SKM-1 (cell line): ENCODE data around the gene RAD51C.
"Not testable (repeated sequence)": the region's sequence is repeated elsewhere in the genome, so short reads cannot be mapped to it uniquely, and the experiment has no call there.

ENCODE experiments used
- DNase-seq: peaks from one replicate; lab custom pipeline; 2025; ENCODE audit not compliant: unreplicated experiment; lab: John Stamatoyannopoulos, UW

Gene RAD51C

GRCh38 chr17:58692239-58693055 lies at the start of gene RAD51C:
TSS of gene RAD51C (plus strand) at chr17:58692602. CDS start at chr17:58692644, 42 bp downstream.
- peak; percentile 82 for DNase-seq

- no peak for DNase-seq
Measured at GRCh38 chr17:58643147-58643546, 49.3 kb upstream of the RAD51C start.

- no peak for DNase-seq
Measured at GRCh38 chr17:58648236-58648635, 44.2 kb upstream of the RAD51C start.

- not testable (repeated sequence) for DNase-seq
Measured at GRCh38 chr17:58657962-58658803, 34.2 kb upstream of the RAD51C start.

- peak; percentile 88 for DNase-seq
Measured at GRCh38 chr17:58658804-58659713, 33.3 kb upstream of the RAD51C start.

GRCh38 chr17:58659714-58660084 lies 32.7 kb upstream of the RAD51C start:
- not testable (repeated sequence) for DNase-seq

- no peak for DNase-seq
Measured at GRCh38 chr17:58660621-58661020, 31.8 kb upstream of the RAD51C start.

- DNase-seq = no peak
Measured at GRCh38 chr17:58661499-58661898, 30.9 kb upstream of the RAD51C start.

- no peak for DNase-seq
Measured at GRCh38 chr17:58664302-58664701, 28.1 kb upstream of the RAD51C start.

- DNase-seq = no peak
Measured at GRCh38 chr17:58665946-58666857, 26.2 kb upstream of the RAD51C start.

GRCh38 chr17:58666858-58667267 lies 25.5 kb upstream of the RAD51C start:
- no peak for DNase-seq

- DNase-seq = no peak
Measured at GRCh38 chr17:58667934-58668597, 24.3 kb upstream of the RAD51C start.

- no peak for DNase-seq
Measured at GRCh38 chr17:58668598-58668935, 23.8 kb upstream of the RAD51C start.

GRCh38 chr17:58669853-58670252 lies 22.5 kb upstream of the RAD51C start:
- no peak for DNase-seq

- no peak for DNase-seq
Measured at GRCh38 chr17:58671969-58672368, 20.4 kb upstream of the RAD51C start.

- DNase-seq = no peak
Measured at GRCh38 chr17:58677194-58677880, 15.1 kb upstream of the RAD51C start.

GRCh38 chr17:58678287-58678686 lies 14.1 kb upstream of the RAD51C start:
- DNase-seq = not testable (repeated sequence)

- DNase-seq = no peak
Measured at GRCh38 chr17:58679263-58680037, 13.0 kb upstream of the RAD51C start.
